Endothelial cell of hepatic sinusoid (primary cell): Measurements from ENCODE around the gene RPUSD4.

Experiments used
- in situ Hi-C: cut with HindIII; loops from 2 replicates; pipeline ENCODE4 v1.10.0; 2017; ENCODE audit warnings: low sequenced_read_pairs

The RPUSD4 gene

DNA sequence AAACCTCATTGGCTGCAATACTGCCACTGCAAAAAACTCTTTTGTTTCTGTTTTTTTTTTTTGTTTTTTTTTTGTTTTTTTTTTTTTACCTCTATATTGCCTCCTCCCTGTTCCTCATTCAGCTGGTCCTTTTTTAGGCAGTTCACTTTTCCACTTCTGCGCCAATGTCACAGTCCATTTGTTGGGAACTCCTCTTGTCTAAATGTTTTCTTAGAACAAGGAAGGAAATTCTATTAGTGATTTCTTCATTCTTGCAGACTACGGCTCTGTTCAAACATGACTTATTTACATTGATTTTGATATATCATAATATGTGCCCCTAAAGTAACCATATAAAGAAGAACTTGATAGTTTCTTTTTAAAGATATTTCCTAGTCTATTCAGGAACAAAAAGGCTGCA is 3.0 kb upstream of the RPUSD4 start:
- in situ Hi-C loops = no loop called here

DNA sequence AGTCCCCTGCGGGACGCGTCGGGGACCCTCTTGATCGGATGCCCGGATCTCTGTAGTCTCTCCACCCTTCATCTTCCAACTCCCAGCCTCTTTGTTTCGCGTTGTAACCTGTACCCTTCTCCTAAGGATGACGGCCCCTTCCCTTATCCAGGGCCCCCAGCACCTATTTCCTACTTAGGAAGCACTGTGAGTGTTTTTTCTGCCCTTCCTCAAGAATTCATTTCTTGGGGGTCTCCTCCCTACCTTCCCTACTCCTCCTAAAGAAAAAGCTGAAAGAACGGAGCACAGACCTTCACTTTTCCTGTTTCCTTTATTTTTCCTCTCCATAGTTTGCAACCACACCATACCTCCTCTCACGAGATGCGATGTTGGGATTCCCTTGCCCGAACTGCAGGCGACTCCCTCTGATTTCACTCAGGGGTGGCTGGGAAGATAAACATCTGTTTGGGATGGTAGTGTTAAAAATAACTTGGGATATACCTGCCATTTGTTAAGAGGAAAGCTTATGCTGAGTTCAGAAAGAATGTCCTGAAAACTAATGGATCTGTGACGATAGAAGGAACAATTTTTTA is 725 bp upstream of the RPUSD4 start:
- in situ Hi-C loops = no loop called here

DNA sequence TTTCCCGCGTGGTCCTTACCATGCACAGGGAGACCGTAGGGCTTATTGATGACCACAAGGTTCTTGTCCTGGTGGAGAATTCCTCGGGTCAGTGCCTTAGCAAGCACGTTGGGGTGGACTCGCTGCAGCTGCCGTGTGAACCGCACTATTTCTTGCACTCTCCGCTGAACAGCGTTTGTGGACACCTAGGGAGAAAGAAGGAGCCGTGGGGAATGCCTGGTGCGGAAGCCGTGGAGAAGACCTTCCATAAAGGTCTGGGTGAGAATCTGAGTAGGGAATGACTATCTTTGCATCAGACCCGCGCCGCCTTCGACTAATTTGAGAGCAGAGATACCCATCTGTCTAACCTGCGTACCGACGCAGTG is 597 bp downstream of the RPUSD4 start:
- in situ Hi-C loops = no loop called here

DNA sequence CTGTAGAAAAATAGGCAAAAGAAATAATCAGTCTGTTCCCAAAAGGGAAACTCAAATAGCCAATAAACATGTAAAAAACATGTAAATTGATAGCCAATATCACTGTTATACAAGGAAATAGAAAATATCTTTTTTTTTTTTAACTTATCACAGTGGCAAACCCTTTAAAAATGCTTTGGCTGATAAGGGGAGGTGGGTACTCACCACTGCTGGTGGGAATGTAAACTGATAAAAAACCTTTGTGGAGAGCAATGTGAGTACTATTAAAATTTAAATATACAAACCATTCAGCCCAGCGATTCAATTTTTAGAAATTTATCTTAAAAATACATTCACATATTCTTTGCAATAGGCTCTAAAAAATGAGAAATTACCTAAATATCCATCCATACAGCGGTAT is 3.6 kb downstream of the RPUSD4 start:
- in situ Hi-C loops = no loop called here

DNA sequence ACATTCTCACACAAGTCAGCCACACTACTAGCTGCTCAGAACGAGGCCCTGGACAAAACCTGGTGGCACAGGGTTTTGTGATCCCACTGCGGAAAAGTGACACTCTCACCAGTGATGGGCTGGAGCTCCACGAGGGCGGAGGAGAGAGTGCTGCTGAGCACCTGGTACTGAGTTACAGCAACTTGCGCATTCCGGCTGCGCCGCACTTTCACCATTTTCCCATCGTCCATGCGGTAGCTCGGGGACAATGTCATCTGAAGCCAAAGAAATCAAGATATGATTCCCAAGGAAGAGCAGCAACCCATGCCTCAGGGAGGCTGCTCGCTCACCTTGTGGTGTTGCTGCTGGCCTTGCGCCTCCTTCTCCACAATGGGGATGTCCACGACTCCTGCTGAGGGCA is 6.1 kb downstream of the RPUSD4 start:
- in situ Hi-C loops = no loop called here

DNA sequence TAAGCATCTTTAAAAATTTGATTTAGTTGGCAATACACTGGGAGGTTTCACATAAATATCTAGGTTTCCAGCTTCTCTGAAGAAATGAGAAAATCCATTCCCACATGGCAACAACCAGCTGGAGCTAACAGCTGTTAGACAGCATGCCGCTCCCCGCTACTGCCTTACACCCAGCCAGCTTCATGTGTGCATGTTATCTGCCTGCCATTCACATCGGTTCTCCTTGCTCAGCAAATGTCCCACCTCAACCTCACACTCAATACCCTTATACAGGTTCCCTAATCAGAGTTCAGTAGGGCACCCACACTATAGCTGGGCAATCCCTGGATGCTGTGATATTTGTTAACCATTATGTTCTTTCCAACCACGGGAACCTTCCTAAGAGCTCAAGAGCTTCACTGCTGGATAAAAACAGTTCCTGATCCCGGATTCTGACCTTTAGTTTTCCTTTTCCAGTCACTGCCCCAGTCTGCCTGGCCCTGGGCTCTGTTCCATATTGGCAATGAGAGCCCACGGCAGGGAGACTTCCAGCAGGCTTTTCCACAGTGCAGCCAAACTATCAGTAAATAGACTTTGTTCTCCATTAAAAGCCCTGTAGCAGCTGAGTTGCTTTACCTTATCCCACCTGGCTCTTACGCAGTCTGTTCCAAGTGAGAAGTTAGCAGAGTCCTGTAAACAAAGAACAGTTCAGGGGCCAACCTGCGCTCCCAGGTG is 8.6 kb downstream of the RPUSD4 start:
- in situ Hi-C loops = no loop called here

DNA sequence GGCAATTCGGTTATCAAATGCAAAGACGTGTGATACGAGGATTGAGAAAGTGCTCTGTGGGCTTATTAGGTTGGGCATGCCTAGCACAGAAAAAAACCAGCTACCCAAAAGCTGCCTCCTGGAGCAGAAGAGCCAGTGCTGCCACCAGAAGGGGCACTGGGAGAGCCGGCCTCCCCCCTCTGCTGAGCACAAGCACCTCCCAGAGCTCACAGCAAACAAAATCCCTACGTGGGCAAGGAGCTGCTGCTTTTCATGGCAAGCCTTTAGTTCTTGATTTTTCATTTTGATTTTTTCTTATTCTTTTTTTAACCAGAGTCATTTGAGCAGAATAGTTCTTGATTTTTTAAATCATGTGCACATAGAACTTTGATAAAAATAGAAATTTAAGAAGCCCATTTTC is 12.8 kb downstream of the RPUSD4 start:
- in situ Hi-C loops = no loop called here

DNA sequence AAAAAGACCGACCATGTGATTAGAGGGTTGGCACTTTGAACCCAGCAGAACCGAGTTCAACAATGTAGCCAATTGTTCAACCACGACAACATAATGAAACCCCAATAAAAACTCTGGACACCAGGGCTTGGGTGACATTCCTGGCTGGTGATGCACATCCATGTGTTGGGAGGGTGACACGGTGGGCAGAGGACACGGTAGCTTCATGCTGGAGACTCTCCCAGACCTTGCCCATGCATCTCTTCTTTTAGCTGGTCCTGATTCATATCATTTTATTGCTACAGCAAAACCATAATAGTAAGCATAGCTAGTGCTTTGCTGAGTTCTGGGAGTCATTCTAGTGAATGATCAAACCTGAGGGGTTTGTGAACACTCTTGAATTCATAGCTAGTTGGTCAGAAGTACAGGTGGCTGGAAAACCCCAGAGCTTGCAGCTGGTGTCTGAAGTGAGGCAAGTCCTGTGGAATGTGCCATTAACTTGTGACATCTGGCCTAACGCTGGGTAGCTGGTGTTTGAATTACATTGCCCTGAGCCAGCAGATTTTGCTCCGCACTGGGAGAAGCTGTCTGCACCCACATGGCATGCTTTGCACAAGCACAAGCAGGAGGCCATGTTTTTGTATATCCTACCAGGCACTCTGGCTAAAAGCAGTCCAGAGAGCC is 14.0 kb downstream of the RPUSD4 start:
- in situ Hi-C loops = no loop called here

DNA sequence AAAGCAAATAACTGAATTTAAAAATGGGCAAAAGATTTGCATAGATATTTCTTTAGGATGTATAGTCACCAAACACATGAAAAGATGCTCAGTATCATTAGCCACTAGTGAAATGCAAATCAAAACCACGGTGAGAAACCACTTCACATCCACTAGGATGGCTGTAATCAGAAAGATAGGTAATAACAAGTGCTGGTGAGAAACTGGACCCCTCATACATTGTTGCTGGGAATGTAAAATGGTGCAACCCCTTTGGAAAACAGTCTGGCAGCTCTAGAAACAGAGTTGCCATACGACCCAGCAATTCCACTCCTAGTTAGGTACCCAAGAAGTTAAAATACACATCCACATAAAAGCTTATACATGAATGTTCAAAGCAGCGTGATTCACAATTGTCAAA is 16.3 kb downstream of the RPUSD4 start:
- in situ Hi-C loops = no loop called here

DNA sequence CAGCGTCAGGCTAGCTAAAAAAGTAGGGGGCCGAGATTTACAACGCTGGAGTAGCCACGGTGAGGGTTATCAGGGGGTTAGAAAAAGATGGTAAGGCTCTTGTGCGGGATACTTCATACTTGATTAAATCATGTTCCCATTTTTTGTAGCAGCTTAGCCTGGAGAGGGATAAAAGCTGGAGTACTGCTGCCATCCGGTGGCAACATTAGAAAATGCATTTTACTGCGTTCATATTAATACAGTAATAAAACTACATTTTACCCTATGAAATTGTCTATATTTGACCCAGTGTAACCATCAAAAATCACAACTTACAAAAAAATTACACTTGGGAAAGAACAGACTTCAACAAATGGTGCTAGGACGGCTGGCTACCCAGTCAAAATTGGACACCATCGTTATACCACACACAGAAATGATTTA is 17.3 kb downstream of the RPUSD4 start:
- in situ Hi-C loops = no loop called here

DNA sequence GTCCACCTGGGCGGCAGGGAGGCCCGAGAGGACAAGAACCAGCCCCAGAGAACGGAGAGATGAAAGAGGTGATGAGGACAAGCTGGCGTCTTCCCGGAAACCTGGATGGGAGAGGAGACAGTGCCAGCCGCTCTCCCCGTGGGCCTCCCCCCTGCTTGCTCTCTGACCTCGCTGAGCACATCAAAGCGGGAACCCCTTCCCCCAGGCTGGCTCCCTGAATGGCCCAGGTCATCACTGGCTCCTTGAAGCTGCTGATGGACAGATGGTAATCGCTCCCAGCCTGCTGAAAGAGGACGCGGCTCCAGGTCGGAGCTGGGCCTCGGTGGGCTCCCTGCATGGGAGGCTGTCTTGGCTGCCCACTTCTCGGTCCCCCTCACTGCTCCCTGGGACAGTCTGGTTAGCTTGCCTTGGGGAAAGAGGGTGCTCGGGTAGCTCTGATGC is 18.4 kb downstream of the RPUSD4 start:
- in situ Hi-C loops = no loop called here

DNA sequence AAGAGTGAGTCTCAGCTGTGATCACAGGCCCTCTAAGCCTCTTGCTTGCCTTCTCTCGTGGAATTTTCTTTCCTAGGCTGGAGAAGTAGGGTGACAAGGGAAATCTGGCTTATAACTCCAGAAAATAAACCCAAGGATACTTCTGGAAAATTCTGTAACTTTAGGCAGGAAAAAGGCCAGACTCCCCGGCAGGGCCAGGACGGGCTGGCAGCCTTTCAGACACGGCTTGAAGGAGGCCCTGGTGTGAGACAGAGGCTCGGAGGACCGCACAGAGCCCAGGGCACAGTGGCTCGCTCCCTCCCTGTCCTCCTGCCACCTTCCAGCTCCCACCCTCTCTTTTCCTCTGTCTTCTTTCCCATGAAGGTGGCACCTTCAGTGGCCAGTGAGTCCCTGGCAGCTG is 19.1 kb downstream of the RPUSD4 start:
- in situ Hi-C loops = no loop called here

DNA sequence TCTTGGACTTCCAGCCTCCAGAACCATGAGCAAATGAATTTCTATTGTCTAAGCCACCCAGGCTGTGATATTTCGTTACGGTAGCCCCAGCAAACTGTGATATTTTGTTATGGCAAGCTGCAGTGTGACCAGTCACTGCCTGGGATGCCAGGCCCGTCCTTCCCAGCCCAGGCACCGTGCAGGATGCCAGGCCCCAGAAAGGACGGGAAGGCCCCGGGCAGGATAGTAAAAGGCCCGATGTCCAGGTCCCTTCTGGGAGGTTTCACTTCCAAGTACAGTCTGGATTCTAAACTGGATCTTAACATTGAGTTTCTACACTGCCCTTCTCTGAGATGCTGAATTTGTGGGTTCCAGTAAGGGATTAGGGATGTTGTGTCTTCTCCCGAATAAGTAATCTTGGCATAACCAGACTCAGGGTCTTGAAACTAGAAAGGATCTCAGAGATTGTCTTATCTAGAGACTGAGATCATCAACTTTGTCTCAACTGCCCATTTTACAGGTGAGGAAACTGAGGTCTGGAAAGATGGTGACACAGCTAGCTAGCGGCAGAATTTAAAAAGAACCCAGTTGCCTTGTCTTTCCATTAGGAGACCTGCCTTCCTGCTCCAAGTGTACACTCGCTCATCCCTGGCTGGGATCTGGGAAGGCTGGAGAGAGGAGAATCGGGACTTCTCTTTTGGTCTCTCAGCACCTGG is 19.9 kb downstream of the RPUSD4 start:
- in situ Hi-C loops = no loop called here

DNA sequence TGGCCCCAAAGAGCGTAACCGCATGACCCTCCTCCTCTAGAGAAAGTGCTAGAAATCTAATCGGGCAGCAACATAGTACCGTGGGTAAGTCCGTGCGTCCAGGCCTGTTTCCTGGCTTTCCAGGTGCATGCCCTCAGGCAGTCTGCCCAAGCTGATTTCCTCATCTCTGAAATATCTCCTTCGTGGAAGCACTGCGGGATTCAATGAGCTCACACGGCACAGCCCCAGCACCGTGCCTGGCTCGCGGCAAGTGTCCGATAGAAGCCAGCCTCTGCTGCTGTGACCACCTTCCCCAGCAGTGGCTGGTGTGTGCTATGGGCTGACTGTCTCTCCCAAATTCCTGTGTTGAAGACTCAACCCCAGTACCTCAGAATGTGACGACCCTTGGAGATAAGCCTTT is 20.7 kb downstream of the RPUSD4 start:
- in situ Hi-C loops = no loop called here

DNA sequence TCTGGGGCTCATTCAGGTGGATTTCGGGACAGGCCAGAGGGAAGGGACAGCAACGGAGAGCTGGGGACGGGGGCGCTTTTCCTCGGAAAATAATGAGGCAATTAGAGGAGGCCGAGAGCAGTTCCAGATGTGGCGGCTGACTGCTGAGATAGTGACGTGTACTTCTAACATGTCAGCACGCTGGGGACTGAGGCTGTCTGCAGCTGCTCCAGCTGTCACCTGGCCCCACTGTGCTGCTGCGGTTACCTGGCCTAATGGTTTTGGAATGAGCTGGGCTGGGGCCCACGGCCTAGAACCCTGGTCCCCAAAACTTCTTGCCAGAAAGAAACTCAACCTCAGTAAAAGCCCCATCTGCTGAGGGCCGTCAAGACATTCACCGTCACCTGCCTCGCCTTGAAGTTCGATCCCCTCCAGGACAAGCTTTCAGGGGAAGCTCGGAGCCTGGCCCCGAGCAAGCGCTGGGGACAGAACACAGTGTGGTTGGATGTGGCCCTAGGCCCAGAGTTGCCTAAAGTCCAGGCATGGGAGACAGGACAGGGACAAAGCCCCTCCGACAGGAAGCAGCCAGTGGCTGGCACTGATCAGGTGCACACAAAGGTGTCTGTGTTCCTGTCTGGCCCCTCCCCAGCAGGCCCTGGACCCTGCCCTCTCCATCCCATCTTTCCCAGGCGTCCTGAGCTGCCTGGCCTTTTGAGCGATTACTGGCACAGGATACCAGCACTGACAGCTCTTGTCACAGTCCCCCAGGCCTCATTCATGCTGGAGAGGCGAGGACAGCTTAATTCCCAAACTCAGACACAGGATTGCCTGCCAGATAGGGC is 22.1 kb downstream of the RPUSD4 start:
- in situ Hi-C loops = loop anchor here (5.0 kb wide), 1 partner anchor 252 kb away; no protein-coding TSS in a partner anchor

DNA sequence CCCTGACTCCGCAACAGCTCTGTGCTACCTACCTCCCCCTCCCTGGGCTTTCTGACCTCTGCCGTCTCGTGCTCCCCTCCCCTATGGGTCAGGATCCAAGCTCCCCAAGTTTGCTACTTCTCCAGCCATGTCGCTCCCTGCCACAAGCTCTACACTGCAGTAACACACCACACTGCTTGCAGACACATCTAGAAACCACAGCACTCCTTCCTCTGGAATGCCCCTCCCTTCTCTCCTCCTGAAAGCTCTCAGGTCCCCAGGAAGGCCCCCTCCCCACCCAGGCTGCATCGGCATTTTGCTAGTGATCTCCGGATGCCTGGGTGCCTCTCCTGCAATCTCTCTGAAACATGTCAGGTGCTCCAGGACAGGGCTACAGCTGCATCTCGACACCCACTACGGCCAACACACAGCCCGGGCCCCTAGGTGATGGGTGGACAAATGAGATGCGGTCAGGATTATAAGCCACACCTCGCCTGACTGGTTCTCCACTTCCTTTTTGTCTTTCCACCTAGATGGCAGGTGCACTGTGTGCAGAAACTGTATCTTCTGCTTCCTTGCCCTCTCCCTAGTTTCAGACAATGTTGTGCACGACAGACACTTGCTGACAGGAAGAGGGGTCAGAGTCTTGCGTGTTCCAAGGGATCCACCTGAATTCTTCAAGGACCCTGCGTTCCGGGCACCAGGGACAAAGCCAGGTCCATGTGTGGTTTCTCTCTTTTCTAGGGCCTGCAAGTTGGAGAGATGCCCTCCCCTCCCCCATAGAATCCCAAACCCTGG is 22.9 kb downstream of the RPUSD4 start:
- in situ Hi-C loops = loop anchor here (5.0 kb wide), 1 partner anchor 251 kb away; no protein-coding TSS in a partner anchor

DNA sequence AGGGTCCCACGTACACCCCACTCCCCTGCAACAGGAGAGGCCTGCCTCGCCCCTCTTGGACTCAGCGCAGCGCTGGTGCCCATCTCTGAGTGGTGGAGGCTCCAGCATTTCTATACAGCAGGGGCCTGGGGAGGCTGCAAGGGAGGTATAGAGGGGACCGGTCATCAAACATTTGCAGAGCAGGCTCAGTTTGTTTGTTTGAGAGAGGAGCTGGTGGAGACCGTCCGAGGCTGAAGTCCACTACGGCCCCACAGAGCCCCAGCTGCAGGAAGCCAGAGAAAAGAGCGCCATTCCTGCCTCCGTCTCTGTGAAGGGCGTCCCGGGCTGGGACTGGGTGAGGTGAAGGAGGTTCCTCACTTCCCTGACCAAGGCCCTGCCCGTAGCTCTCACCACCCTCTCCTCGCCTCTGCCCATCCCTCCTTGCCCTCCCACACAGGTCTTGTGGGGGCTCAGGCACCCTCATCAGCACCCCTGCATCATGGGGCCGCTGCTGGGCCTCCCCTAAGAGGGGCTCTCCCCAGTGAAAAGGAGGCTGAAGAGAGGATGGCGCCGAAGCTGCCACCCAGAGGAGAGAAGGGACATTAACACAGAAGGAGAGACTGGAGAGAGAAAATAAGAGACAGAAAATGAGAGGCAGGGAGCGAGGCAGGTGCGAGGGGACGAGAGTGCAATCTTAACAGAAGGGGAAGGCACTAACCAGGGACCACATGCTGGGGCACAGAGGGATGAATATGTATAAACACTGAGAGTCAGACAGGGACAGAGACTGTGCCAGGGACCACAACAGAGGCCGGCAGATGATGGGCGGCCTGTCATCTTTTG is 24.5 kb downstream of the RPUSD4 start:
- in situ Hi-C loops = loop anchor here (5.0 kb wide), 1 partner anchor 250 kb away; no protein-coding TSS in a partner anchor

DNA sequence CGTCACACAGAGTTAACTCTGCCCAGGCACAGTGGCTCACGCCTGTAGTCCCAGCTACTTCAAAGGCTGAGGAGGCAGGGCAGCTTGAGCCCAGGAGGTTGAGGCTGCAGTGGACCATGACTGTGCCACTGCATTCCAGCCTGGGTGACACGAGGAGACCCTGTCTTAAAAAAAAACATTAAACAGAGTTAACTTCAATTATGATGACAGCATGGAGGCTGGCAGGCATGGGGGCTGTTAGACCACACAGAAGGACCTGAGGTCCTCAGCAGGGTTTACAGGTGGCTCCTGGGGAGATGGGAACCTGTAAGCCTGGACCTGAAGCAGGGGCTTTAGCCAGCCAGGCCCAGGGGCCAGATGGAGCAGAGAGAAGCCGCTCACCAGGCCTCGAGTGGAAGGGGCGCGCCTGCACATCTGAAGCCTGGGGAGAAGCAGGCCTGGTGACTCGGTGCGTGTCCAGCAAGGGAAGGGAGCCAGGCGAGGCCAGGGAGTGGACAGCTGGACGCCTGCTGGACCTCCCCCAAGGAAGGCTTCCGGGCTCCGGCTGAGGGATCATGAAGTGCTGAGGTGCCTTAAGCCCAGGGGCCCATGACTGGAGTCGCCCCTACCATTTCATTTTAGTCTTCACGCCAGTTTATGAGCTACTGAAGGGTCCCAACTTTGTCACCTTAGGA is 25.3 kb downstream of the RPUSD4 start:
- in situ Hi-C loops = loop anchor here (5.0 kb wide), 1 partner anchor 249 kb away; no protein-coding TSS in a partner anchor
